KOPT-K1 (cell line): ENCODE data around the gene OSTF1.

Experiments
- H3K27ac ChIP-seq: fragments of 200-600 bp; sonication (generic); 2 replicates; pipeline ENCODE4 v1.5.1; 2016; ENCODE audit warnings: antibody characterized with exemption, mild to moderate bottlenecking, low read depth, low read length; ENCODE audit not compliant: poor library complexity, severe bottlenecking
- H3K36me3 ChIP-seq: fragments of 200-600 bp; sonication (generic); 2 replicates; pipeline ENCODE4 v1.5.1; 2017; ENCODE audit warnings: antibody characterized with exemption, mild to moderate bottlenecking, low read length, moderate library complexity; ENCODE audit not compliant: insufficient read depth
- H3K9me3 ChIP-seq: fragments of 200-600 bp; sonication (generic); 2 replicates; pipeline ENCODE4 v1.5.1; 2017; ENCODE audit warnings: antibody characterized with exemption, low read length, mild to moderate bottlenecking; ENCODE audit not compliant: insufficient read depth, poor library complexity, severe bottlenecking

Gene OSTF1

GRCh38 chr9:75186767-75187380 lies 98.6 kb downstream of the OSTF1 start:
- Histone ChIP-seq H3K9me3 (no peaks in the 10 kb centered on the region), H3K36me3 (no peaks in the 10 kb centered on the region), H3K27ac (no peak overlapping the region)

DNA sequence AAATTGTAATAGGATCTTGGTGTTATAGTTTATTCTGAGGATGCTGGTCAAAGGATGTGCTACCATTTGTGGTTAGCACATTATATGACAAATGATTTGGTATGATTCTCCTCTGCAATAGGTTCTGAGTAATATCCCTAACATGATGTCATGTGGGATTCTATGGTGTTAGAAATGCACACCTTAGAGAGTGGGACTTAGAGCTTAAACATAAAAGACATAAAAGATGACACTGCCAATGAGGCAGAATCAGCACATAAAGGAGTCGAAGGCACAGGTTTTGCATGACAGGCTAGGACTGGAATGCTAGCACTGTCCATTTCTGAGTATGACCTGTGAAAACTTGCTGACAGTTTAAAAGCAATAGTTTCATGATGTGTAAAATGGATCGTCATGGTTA lies 100.4 kb downstream of the OSTF1 start:
- H3K27ac ChIP-seq, result no peak overlapping the region
- H3K36me3 ChIP-seq, result no peaks in the 10 kb centered on the region
- no peaks in the 10 kb centered on the region for H3K9me3 ChIP-seq

DNA sequence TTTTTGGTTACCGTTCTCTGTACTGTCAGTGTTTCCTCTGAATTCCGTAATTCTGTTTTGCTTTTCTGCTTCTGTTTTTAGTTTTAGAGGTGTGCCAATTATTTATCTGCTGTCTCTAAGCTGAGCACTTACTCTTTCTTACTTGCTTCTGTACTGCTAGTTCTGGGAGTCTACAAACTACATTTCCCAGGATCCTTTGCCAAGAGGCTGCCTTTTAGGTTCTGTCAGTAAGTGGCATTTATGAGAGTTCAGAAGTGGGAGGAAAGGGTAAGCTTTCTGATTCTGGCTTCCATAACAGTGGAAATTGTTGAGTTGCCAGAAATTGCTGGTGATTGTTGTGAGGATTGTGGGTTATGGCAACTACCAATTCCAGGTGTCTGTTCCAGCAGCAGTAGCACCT lies 102.4 kb downstream of the OSTF1 start:
- Histone ChIP-seq H3K36me3 (no peaks in the 10 kb centered on the region), H3K9me3 (no peaks in the 10 kb centered on the region), H3K27ac (no peak overlapping the region)
